Spleen (tissue), 11 donors: ENCODE measurements around the gene TBCD. TPM values are rescaled to one million over a fixed set of nuclear protein-coding genes. Genes with fewer than 3 reads are reported as not detected.

ENCODE experiments used
- DNase-seq: peaks from one replicate; pipeline ENCODE4 v3.0.0-alpha.2; 2020
- H3K27ac ChIP-seq, 8 donors: fragments of 200-600 bp; sonication (generic) in 7 of 8; 1 replicate in 4 of 8; 2 replicates in 4 of 8; pipeline versions ENCODE4 v1.5.0 to v1.8.0; 2016 to 2021; ENCODE audit warnings: inconsistent platforms in 4 of 8, mild to moderate bottlenecking in 4 of 8, moderate library complexity in 1 of 8
- H3K27me3 ChIP-seq, 7 donors: fragments of 200-600 bp; sonication (generic) in 6 of 7; replicated peaks in 1 of 7; 1 replicate in 4 of 7; 2 replicates in 3 of 7; pipeline versions ENCODE4 v1.5.0 to v1.8.0; 2016 to 2021; ENCODE audit warnings: inconsistent platforms in 3 of 7, mild to moderate bottlenecking in 1 of 7
- H3K36me3 ChIP-seq, 6 donors: fragments of 200-600 bp; sonication (generic) in 5 of 6; 1 replicate in 4 of 6; 2 replicates in 2 of 6; pipeline versions ENCODE4 v1.5.0 to v1.8.0; 2016 to 2021; ENCODE audit warnings: inconsistent platforms in 2 of 6
- H3K4me1 ChIP-seq, 6 donors: fragments of 200-600 bp; sonication (generic) in 5 of 6; 1 replicate in 3 of 6; 2 replicates in 3 of 6; pipeline versions ENCODE4 v1.5.0 to v1.8.0; 2016 to 2021; ENCODE audit warnings: inconsistent platforms in 3 of 6
- H3K4me3 ChIP-seq, 8 donors: fragments of 200-600 bp; sonication (generic) in 7 of 8; 1 replicate in 4 of 8; 2 replicates in 4 of 8; pipeline versions ENCODE4 v1.5.0 to v1.8.0; 2016 to 2021; ENCODE audit warnings: inconsistent platforms in 4 of 8, mild to moderate bottlenecking in 4 of 8, moderate library complexity in 2 of 8
- H3K9me3 ChIP-seq, 8 donors: fragments of 200-600 bp; sonication (generic) in 7 of 8; 1 replicate in 4 of 8; 2 replicates in 4 of 8; pipeline versions ENCODE4 v1.5.0 to v1.8.0; 2016 to 2021; ENCODE audit warnings: inconsistent platforms in 4 of 8
- CTCF ChIP-seq, 11 experiments: fragments of 200-600 bp in 7 of 11; fragments of 450-650 bp in 4 of 11; sonication (generic) in 4 of 11; IDR thresholded peaks in 8 of 11; conservative IDR thresholded peaks in 3 of 11; 1 replicate in 7 of 11; 2 replicates in 4 of 11; pipeline versions ENCODE4 v1.4.0 to v1.8.0; 2016 to 2021; ENCODE audit warnings: antibody characterized with exemption in 11 of 11, inconsistent platforms in 4 of 11, mild to moderate bottlenecking in 1 of 11
- POLR2A ChIP-seq, 3 donors: fragments of 450-650 bp; IDR thresholded peaks; one replicate each; pipeline ENCODE4 v1.5.1; 2017; ENCODE audit warnings: antibody characterized with exemption in 3 of 3, mild to moderate bottlenecking in 1 of 3
- POLR2AphosphoS5 ChIP-seq, 3 donors: sonication (generic); formaldehyde crosslinking; IDR thresholded peaks; one replicate each; pipeline ENCODE4 v1.5.1; 2017; ENCODE audit warnings: antibody characterized with exemption in 3 of 3
- WGBS, 5 donors: extraction: QIAGEN DNeasy Blood & Tissue Kit in 3 of 5; methylation state at CpG; one replicate each; pipeline versions ENCODE4 v1.1.5 to v1.1.7; 2013 to 2018; 5-methylcytosine and 5-hydroxymethylcytosine counted together
- intact Hi-C: fragments of 100-400 bp; cut with DNase I; formaldehyde crosslinking; loops from one replicate; pipeline ENCODE4 v1.15.0; 2023; ENCODE audit warnings: low total_unique reads
- polyA plus RNA-seq, 3 donors: library from polyadenylated mRNA; stranded (reverse); fragments of 200-250 nt; gene quantifications; one replicate each; pipeline ENCODE4 v1.2.1, GENCODE V29; 2013
- total RNA-seq, 7 donors: library from RNA; depleted of rRNA in 3 of 7; stranded (reverse); fragments of >200 nt in 3 of 7; fragmentation: NEBNext Ultra II Directional in 4 of 7; extraction: Animal tissue kit (Norgen Biotek cat#: 25700) in 4 of 7; gene quantifications; one replicate each; pipeline versions ENCODE4 v1.1.0 to v1.2.1, GENCODE V29; 2016 to 2021
- donor health status: healthy with polysubstance abuse.
- donor health status: DM: no; HTN: no; CAD: no; lungs with moderate emphysema.
- donor health status: DM: no; HTN: no; CAD: no.
- donor health status: Bipolar disorder and iron deficiency.
- donor health status: healthy.
- donor health status: DM: no; HTN: no; CAD: no.
- donor health status: DM: yes; HTN: yes; CAD: no.

The TBCD gene
- total and polyA plus RNA-seq, 10 donors: 55.6 to 207 (median 108) TPM

- TF ChIP-seq CTCF (IDR thresholded peaks at IDR 0.05 in 8 of 11, conservative IDR thresholded peaks at IDR 0.05 in 3 of 11) (no peak), POLR2A (IDR thresholded peaks at IDR 0.05) (no peak), POLR2AphosphoS5 (IDR thresholded peaks at IDR 0.05) (no peak)
- 83 to 96% (median 91%) methylated on average over 22 to 25 of the region's 25 CpGs for WGBS, 5 donors
- peak; percentile 51 for DNase-seq
Observed at GRCh38 chr17:82923366-82924113, 171.7 kb downstream of the TBCD start.

GRCh38 chr17:82924214-82924613 lies 172.3 kb downstream of the TBCD start:
- no peaks in the 10 kb centered on the region for H3K27me3 ChIP-seq
- no peak overlapping the region for H3K27ac ChIP-seq
- no peaks in the 10 kb centered on the region for H3K4me1 ChIP-seq
- TF ChIP-seq POLR2AphosphoS5 (IDR thresholded peaks at IDR 0.05): no peak
- TF ChIP-seq POLR2A (IDR thresholded peaks at IDR 0.05): no peak
- TF ChIP-seq CTCF (IDR thresholded peaks at IDR 0.05 in 8 of 11, conservative IDR thresholded peaks at IDR 0.05 in 3 of 11): no peak
- peak; percentile 10 for DNase-seq
- H3K36me3 ChIP-seq: peaks cover 0 to 99% (median 61%) of the 10 kb centered on the region in 6 donors
- H3K9me3 ChIP-seq: no peaks in the 10 kb centered on the region
- no peak overlapping the region for H3K4me3 ChIP-seq
- intact Hi-C loops: no loop called here
- WGBS, 5 donors: 94 to 97% (median 96%) methylated on average over 13 of the region's 13 CpGs

More at GRCh38 chr17:82923366-82924113, 171.7 kb downstream of the TBCD start:
- Histone ChIP-seq H3K9me3 (no peaks in the 10 kb centered on the region), H3K4me3 (no peak overlapping the region), H3K36me3 (peaks cover 0 to 96% (median 54%) of the 10 kb centered on the region in 6 donors), H3K4me1 (no peaks in the 10 kb centered on the region), H3K27ac (no peak overlapping the region), H3K27me3 (no peaks in the 10 kb centered on the region)
- intact Hi-C loops: no loop called here

GRCh38 chr17:82924812-82925211 lies 172.9 kb downstream of the TBCD start:
- Histone ChIP-seq H3K4me1 (no peaks in the 10 kb centered on the region), H3K4me3 (no peak overlapping the region), H3K27ac (no peak overlapping the region), H3K36me3 (peaks cover 0 to 99% (median 67%) of the 10 kb centered on the region in 6 donors), H3K9me3 (no peaks in the 10 kb centered on the region), H3K27me3 (no peaks in the 10 kb centered on the region)
- peak; percentile 46 for DNase-seq
- 86 to 93% (median 88%) methylated on average over 16 to 19 of the region's 19 CpGs for WGBS, 5 donors
- TF ChIP-seq POLR2AphosphoS5 (IDR thresholded peaks at IDR 0.05): no peak
- no peak for TF ChIP-seq POLR2A (IDR thresholded peaks at IDR 0.05)
- no peak for TF ChIP-seq CTCF (IDR thresholded peaks at IDR 0.05 in 8 of 11, conservative IDR thresholded peaks at IDR 0.05 in 3 of 11)
- intact Hi-C loops: no loop called here

- H3K36me3 ChIP-seq: peaks cover 0 to 99% (median 72%) of the 10 kb centered on the region in 6 donors
- DNase-seq: no peak
- TF ChIP-seq POLR2AphosphoS5 (IDR thresholded peaks at IDR 0.05) (no peak), CTCF (IDR thresholded peaks at IDR 0.05 in 8 of 11, conservative IDR thresholded peaks at IDR 0.05 in 3 of 11) (no peak), POLR2A (IDR thresholded peaks at IDR 0.05) (no peak)
- 89 to 96% (median 91%) methylated on average over 9 to 18 of the region's 18 CpGs for WGBS, 5 donors
- H3K4me3 ChIP-seq: no peak overlapping the region
- H3K27me3 ChIP-seq: no peaks in the 10 kb centered on the region
- no peak overlapping the region for H3K27ac ChIP-seq
- H3K4me1 ChIP-seq: no peaks in the 10 kb centered on the region
- intact Hi-C loops: no loop called here
- no peaks in the 10 kb centered on the region for H3K9me3 ChIP-seq
Observed at GRCh38 chr17:82925336-82925735, 173.5 kb downstream of the TBCD start.
